ENCODE results near the gene PRRC2B. TPM values are rescaled to one million over a fixed set of nuclear protein-coding genes. Genes with fewer than 3 reads are reported as not detected.
"Not testable (repeated sequence)": the region's sequence is repeated elsewhere in the genome, so short reads cannot be mapped to it uniquely, and the experiment has no call there.

The PRRC2B gene
- total RNA-seq, 2 experiments from 2014 or later, result 215 to 216 TPM

DNA sequence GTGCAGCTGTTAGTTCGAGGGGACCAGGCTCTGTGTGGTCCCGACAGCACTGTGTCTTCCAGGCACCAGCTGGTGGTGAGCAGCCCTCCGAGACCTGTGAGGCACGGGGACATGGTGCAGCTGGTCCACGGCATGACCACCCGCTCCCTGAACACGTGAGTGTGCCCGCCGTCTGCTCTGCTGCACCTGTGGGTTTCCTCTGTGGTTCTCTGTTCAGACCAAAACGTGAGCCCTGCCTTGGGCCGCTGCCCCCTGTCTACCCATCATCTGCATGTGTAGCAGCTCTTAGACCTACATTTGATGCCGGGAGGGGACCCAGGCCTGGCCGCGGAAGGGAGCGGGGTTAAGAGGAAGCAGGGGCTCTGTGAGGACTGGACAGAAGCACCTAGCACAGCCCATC is 119.3 kb downstream of the PRRC2B start:
- H3K36me3 Mint-ChIP-seq (ENCODE audit: low read depth), result peaks cover 48% of the 10 kb centered on the region
- ChIA-PET POLR2A (no interaction called here), CTCF (no interaction called here)
- ATAC-seq (no peak), DNase-seq (no peak)
- H3K4me3 Mint-ChIP-seq, result no peak overlapping the region
- H3K4me1 Mint-ChIP-seq (ENCODE audit: low read depth), result no peaks in the 10 kb centered on the region
- no peaks in the 10 kb centered on the region for H3K27me3 Mint-ChIP-seq (ENCODE audit: low read depth)
- peak overlapping the region; percentile 11 for H3K27ac Mint-ChIP-seq
- no peaks in the 10 kb centered on the region for H3K9me3 Mint-ChIP-seq (ENCODE audit: insufficient read depth)

DNA sequence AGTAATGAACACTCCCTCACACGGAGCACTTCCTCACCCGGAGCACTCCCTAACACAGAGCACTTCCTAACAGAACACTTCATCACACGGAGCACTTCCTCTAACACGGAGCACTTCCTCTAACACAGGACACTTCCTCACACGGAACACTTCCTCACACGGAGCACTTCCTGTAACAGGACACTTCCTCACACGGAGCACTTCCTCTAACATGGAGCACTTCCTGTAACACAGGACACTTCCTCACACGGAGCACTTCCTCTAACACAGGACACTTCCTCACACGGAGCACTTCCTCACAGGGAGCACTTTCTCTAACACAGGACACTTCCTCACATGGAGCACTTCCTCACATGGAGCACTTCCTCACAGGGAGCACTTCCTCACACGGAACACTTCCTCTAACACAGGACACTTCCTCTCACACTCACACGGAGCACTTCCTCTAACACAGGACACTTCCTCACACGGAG is 121.7 kb downstream of the PRRC2B start:
- H3K4me3 Mint-ChIP-seq; ATAC-seq; DNase-seq; H3K4me1 Mint-ChIP-seq (ENCODE audit: low read depth); H3K27ac Mint-ChIP-seq; CTCF ChIA-PET; H3K9me3 Mint-ChIP-seq (ENCODE audit: insufficient read depth); H3K27me3 Mint-ChIP-seq (ENCODE audit: low read depth); POLR2A ChIA-PET: not testable (repeated sequence)
- H3K36me3 Mint-ChIP-seq (ENCODE audit: low read depth), result peaks cover 50% of the 10 kb centered on the region

DNA sequence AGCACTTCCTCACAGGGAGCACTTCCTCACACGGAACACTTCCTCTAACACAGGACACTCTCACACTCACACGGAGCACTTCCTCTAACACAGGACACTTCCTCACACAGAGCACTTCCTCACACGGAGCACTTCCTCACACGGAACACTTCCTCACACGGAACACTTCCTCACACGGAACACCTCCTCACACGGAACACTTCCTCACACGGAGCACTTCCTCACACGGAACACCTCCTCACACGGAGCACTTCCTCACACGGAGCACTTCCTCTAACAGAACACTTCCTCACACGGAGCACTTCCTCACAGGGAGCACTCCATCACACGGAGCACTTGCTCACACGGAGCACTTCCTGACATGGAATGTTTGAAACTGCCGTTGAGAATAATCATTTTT is 122.2 kb downstream of the PRRC2B start:
- Mint-ChIP-seq H3K36me3 (ENCODE audit: low read depth) (peaks cover 46% of the 10 kb centered on the region), H3K27ac (no peak overlapping the region), H3K27me3 (ENCODE audit: low read depth) (no peaks in the 10 kb centered on the region), H3K4me1 (ENCODE audit: low read depth) (no peaks in the 10 kb centered on the region), H3K4me3 (no peak overlapping the region), H3K9me3 (ENCODE audit: insufficient read depth) (no peaks in the 10 kb centered on the region)
- no peak for ATAC-seq
- DNase-seq, result no peak
- CTCF ChIA-PET, result no interaction called here
- POLR2A ChIA-PET, result no interaction called here

DNA sequence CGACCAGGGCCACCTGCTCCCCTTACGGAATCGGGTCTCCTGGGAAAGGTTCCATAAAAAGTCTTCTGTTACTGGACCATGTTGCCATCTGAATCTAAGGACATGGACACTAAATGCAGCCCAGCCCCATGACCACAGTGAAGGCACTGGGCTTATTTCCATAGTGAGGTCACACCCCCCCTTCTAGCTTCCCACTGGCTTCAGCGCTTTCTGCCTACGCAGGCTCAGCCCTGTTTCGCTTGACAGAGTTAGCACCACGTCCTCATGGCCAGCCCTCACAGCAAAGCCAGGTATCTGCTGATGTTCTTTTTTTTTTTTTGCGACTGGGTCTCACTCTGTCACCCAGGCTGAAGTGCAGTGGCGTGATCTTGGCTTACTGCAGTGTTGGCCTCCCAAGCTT is 123.0 kb downstream of the PRRC2B start:
- no peak overlapping the region for H3K27ac Mint-ChIP-seq
- H3K4me1 Mint-ChIP-seq (ENCODE audit: low read depth), result no peaks in the 10 kb centered on the region
- ATAC-seq (no peak), DNase-seq (no peak)
- H3K36me3 Mint-ChIP-seq (ENCODE audit: low read depth), result peaks cover 41% of the 10 kb centered on the region
- ChIA-PET CTCF (no interaction called here), POLR2A (no interaction called here)
- no peaks in the 10 kb centered on the region for H3K27me3 Mint-ChIP-seq (ENCODE audit: low read depth)
- no peak overlapping the region for H3K4me3 Mint-ChIP-seq
- no peaks in the 10 kb centered on the region for H3K9me3 Mint-ChIP-seq (ENCODE audit: insufficient read depth)

DNA sequence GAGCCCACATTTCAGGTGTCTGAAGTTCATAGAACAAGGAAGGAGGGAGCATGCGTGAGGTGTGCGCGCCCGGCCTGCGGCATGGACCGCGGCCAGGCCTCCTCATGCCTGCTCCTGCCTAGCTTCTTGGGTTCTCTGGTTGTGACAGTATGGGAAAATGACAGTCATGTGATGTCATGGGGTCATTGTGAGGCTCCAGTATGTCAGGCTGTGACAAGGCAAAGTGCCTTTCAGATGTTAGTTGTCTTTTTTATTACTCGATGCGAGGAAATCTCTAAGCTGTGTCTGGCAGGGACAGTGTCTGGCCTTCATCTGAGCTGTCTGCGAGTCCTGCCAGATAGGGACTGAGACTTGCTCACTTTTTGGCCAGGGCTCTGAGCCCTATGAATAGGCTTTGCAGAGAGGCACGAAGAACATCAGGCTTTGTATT is 123.9 kb downstream of the PRRC2B start:
- ATAC-seq (no peak), DNase-seq (no peak)
- Mint-ChIP-seq H3K9me3 (ENCODE audit: insufficient read depth) (no peaks in the 10 kb centered on the region), H3K4me3 (no peak overlapping the region), H3K27ac (no peak overlapping the region), H3K27me3 (ENCODE audit: low read depth) (no peaks in the 10 kb centered on the region), H3K36me3 (ENCODE audit: low read depth) (peaks cover 41% of the 10 kb centered on the region), H3K4me1 (ENCODE audit: low read depth) (no peaks in the 10 kb centered on the region)
- POLR2A ChIA-PET, result no interaction called here
- CTCF ChIA-PET, result no interaction called here

DNA sequence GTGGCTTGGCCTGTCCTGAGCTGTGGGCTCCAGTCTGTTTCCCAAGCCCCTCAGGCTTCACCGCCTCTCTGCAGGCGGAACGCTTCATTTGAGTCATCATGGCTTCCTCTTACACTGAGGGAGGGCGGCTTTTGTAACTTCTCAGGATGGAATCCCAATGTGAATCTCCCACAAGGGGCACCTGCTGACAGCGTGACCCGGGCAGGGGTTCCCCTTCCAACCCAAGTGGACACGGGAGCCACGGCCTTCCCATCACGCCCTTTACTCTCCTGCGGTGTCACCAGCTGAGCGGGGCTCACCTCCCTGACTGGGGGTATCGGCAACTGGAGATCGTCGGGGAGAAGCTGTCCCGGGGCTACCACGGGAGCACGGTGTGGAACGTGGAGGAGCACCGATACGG is 124.7 kb downstream of the PRRC2B start:
- ChIA-PET CTCF (no interaction called here), POLR2A (no interaction called here)
- Mint-ChIP-seq H3K4me1 (ENCODE audit: low read depth) (no peaks in the 10 kb centered on the region), H3K9me3 (ENCODE audit: insufficient read depth) (no peaks in the 10 kb centered on the region), H3K27ac (no peak overlapping the region), H3K36me3 (ENCODE audit: low read depth) (peaks cover 43% of the 10 kb centered on the region), H3K4me3 (no peak overlapping the region), H3K27me3 (ENCODE audit: low read depth) (no peaks in the 10 kb centered on the region)
- ATAC-seq (no peak), DNase-seq (no peak)

DNA sequence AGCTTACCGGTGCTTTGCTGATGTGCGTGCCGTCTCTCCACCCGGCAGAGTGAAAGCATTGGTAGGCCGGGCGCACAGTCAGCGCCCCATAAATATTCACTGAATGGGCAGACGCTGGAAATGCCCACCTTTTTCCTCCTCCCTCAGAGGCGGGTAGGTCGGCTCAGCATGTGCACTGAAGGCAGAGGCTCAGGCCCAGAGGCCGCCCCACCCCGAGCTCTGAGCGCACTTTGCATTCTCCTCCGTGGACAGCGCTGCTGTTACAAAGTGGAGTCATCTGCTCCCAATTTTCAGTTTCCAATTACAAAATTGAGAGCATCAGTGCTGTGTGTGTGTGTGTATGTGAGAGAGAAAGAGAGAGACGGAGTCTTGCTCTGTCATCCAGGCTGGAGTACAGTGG is 126.6 kb downstream of the PRRC2B start:
- ATAC-seq (no peak), DNase-seq (no peak)
- Mint-ChIP-seq H3K27me3 (ENCODE audit: low read depth) (no peaks in the 10 kb centered on the region), H3K4me1 (ENCODE audit: low read depth) (no peaks in the 10 kb centered on the region), H3K36me3 (ENCODE audit: low read depth) (peaks cover 51% of the 10 kb centered on the region), H3K4me3 (no peak overlapping the region), H3K27ac (no peak overlapping the region), H3K9me3 (ENCODE audit: insufficient read depth) (no peaks in the 10 kb centered on the region)
- POLR2A ChIA-PET, result interaction anchor here (1.0 kb wide), 1 partner anchor 36 kb away, joined by 3 read pairs; no protein-coding TSS in a partner anchor
- CTCF ChIA-PET, result no interaction called here

DNA sequence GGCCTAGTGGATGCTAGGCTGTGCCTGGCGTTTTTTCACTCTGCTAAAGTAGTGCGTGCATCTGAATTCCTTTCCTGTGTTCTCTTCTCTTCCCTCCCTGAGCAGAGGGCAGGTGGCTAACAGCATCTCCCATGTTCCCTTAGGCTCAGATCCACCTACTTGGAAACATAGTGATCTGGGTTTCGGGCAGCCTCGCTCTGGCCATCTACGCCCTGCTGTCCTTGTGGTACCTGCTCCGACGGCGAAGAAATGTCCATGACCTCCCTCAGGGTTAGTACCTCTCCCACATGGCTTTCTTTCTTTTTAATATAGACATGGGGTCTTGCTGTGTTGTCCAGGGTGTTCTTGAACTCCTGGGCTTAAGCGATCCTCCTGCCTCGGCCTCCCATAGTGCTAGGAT is 127.3 kb downstream of the PRRC2B start:
- H3K36me3 Mint-ChIP-seq (ENCODE audit: low read depth), result peaks cover 57% of the 10 kb centered on the region
- POLR2A ChIA-PET, result no interaction called here

DNA sequence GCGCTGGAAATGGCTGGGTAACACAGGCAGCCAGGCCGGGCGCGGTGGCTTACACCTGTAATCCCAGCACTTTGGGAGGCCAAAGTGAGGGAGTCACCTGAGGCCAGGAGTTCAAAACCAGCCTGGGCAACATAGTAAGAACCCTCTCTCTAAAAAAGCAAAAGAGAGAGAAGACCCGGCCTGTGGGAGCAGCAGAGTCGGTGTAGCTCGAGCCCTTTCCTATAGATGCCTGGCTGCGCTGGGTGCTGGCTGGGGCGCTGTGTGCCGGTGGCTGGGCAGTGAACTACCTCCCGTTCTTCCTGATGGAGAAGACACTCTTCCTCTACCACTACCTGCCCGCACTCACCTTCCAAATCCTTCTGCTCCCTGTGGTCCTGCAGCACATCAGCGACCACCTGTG is 127.9 kb downstream of the PRRC2B start:
- Mint-ChIP-seq H3K27ac (no peak overlapping the region), H3K4me1 (ENCODE audit: low read depth) (no peaks in the 10 kb centered on the region), H3K36me3 (ENCODE audit: low read depth) (peaks cover 63% of the 10 kb centered on the region), H3K4me3 (no peak overlapping the region), H3K27me3 (ENCODE audit: low read depth) (no peaks in the 10 kb centered on the region), H3K9me3 (ENCODE audit: insufficient read depth) (no peaks in the 10 kb centered on the region)
- no peak for ATAC-seq
- ChIA-PET POLR2A (no interaction called here), CTCF (no interaction called here)
- no peak for DNase-seq

More for the DNA sequence above, 127.3 kb downstream of the PRRC2B start:
- Mint-ChIP-seq H3K27me3 (ENCODE audit: low read depth) (no peaks in the 10 kb centered on the region), H3K4me1 (ENCODE audit: low read depth) (no peaks in the 10 kb centered on the region), H3K27ac (no peak overlapping the region), H3K4me3 (no peak overlapping the region), H3K9me3 (ENCODE audit: insufficient read depth) (no peaks in the 10 kb centered on the region)
- CTCF ChIA-PET, result no interaction called here
- DNase-seq (no peak), ATAC-seq (no peak)

DNA sequence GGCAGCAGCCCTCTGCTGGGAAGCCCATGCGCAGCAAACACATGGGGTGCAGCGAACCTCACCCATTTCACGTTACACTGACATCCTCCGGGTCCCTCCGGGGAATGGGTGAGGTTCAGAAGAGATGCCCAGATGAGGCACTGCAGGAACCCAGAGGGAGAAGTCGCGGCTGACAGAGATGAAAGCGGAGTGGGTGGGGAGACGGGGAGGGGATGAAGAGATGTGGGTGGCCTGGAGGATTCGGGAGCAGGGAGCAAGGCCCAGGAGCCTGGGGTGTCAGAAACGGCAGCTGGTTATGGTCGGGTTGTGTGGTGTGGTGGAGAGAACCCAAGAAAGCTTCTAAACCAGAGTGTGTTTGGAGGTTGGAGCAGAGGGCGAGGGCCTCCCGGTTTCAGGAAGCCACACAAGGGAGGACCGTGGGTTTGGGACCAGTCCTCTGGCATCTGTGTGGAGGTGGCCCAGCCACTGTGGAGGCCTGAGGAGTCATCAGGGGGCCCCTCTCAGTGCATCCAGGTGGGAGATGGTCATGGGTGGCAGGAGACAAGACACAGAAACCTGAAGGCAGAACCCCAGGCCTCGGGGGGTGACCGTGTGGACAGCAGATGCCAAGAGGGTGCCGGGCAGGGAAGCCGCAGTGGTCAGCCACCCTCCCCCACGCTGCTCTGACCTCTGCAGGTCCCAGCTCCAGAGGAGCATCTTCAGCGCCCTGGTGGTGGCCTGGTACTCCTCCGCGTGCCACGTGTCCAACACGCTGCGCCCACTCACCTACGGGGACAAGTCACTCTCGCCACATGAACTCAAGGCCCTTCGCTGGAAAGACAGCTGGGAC is 128.6 kb downstream of the PRRC2B start:
- Mint-ChIP-seq H3K9me3 (ENCODE audit: insufficient read depth) (no peaks in the 10 kb centered on the region), H3K27me3 (ENCODE audit: low read depth) (no peaks in the 10 kb centered on the region), H3K36me3 (ENCODE audit: low read depth) (peaks cover 64% of the 10 kb centered on the region), H3K4me3 (no peak overlapping the region), H3K4me1 (ENCODE audit: low read depth) (no peaks in the 10 kb centered on the region), H3K27ac (no peak overlapping the region)
- ChIA-PET CTCF (no interaction called here), POLR2A (no interaction called here)
- ATAC-seq (no peak), DNase-seq (no peak)

DNA sequence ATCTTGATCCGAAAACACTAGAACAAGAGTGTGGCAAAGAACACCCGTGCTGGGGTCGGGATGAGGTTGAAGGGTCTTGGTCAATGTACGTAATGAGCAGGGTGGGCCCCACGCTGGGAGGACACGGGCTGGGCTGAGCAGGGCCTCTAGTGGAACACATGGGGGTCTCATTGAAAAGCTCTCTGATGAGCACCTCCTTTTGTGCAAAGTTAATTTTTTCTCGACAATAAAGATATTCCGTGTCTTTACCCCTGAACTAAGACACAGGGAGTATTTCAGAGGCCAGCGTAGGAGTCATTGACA is 129.2 kb downstream of the PRRC2B start:
- Mint-ChIP-seq H3K36me3 (ENCODE audit: low read depth) (peaks cover 59% of the 10 kb centered on the region), H3K27ac (no peak overlapping the region), H3K4me3 (no peak overlapping the region), H3K4me1 (ENCODE audit: low read depth) (no peaks in the 10 kb centered on the region), H3K27me3 (ENCODE audit: low read depth) (no peaks in the 10 kb centered on the region), H3K9me3 (ENCODE audit: insufficient read depth) (no peaks in the 10 kb centered on the region)
- POLR2A ChIA-PET, result no interaction called here
- DNase-seq (no peak), ATAC-seq (no peak)
- CTCF ChIA-PET, result no interaction called here

DNA sequence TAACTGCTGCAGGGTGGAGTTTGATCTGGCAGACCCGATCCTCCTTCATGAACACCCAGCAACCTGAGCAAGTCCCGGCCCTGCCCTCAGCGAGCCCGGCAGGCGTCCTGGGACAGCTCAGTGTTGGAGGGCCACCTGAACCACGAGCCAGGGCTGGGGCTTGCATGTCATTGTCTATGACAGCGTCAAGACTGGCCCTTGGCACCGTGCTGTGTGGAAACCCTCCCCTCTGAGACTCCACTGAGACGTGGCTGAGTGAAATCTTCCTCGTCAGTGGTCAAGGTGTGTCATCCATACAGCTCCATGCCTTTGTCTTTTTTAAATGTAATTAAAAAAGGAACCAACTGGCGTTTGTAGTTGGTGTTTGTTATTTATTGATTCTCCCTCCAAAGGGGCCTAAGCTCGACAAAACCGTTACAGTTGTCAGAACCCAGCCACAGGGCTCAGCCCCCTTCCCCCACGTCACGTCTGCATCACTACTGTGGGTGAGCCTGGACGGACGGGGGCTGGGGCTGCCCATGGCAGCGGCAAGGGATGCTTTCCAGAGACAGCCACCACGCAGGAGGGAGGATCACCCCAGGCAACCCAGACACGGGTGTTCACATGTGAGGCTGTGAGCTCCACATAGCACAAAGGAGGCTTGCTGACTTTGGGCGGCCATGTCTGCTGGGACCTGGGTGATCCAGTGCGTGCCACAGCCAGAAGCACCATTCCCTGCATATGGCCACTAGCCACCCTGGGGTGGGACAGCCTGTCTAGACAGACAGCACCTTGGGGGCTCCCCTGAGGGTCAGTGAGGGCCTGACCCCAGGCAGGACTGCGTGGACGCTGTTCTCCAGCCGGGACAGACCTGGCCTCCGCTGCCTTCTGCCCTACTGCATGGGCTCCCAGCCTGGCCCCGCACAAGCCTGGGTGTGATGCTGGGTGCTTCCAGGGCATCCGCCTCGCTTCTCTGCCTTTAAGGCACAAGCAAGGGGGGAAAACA is 129.9 kb downstream of the PRRC2B start:
- Mint-ChIP-seq H3K36me3 (ENCODE audit: low read depth) (peaks cover 61% of the 10 kb centered on the region), H3K9me3 (ENCODE audit: insufficient read depth) (no peaks in the 10 kb centered on the region), H3K27ac (no peak overlapping the region), H3K4me1 (ENCODE audit: low read depth) (no peaks in the 10 kb centered on the region), H3K4me3 (no peak overlapping the region), H3K27me3 (ENCODE audit: low read depth) (no peaks in the 10 kb centered on the region)
- DNase-seq (no peak), ATAC-seq (no peak)
- POLR2A ChIA-PET, result no interaction called here
- CTCF ChIA-PET, result no interaction called here

Data from activated CD8-positive, alpha-beta T cell treated with anti-CD3 and anti-CD28 coated beads, Interleukin-2, amount 10 ng/mL, durations not matched to agents 7 days and 5 days (primary cell).